ENCODE results near the gene ANKRD28.

DNA sequence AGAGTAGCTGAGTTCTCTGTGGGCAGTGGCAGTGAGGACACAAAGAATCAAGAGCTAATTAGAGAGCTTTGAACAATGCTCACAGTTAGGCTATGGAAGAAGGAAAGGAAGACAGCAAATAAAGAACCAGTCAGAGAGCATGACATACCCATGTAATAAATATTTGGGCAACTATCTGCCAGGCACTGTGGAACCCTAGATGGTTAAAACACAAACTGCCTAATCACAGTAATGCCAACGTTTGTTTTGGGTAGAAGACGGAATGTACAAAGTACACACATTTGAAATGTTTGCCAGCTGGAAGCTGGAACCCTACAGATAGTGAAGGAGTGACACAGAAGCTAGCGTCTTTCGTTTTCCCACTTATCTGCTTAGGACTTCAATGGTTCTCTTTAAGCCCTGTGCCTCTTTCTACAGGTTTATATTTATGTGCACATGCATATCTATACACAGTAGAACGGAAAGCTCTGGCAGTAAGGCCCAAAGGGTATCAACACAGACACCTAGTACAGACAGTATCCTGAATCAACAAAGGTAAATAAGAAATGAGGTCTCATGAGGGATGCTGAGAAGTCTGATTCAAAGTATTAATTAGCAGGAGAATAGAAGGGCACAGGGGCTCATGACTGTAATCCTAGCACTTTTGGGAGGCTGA, 44.6 kb downstream of the ANKRD28 start:
- TF ChIP-seq, protein P1, sequence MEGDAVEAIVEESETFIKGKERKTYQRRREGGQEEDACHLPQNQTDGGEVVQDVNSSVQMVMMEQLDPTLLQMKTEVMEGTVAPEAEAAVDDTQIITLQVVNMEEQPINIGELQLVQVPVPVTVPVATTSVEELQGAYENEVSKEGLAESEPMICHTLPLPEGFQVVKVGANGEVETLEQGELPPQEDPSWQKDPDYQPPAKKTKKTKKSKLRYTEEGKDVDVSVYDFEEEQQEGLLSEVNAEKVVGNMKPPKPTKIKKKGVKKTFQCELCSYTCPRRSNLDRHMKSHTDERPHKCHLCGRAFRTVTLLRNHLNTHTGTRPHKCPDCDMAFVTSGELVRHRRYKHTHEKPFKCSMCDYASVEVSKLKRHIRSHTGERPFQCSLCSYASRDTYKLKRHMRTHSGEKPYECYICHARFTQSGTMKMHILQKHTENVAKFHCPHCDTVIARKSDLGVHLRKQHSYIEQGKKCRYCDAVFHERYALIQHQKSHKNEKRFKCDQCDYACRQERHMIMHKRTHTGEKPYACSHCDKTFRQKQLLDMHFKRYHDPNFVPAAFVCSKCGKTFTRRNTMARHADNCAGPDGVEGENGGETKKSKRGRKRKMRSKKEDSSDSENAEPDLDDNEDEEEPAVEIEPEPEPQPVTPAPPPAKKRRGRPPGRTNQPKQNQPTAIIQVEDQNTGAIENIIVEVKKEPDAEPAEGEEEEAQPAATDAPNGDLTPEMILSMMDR (IDR thresholded peaks at IDR 0.05), result no peak
- TF ChIP-seq POLR2A (IDR thresholded peaks at IDR 0.05), result no peak

All from sigmoid colon (tissue), 3 donors.